HepG2 (cell line): ENCODE results near the gene CAPZB. TPM values are rescaled to one million over a fixed set of nuclear protein-coding genes. Genes with fewer than 3 reads are reported as not detected.

Experiments used
- CHD2 ChIP-seq: IDR thresholded peaks from 2 replicates; pipeline ENCODE4 v1.6.1; 2011; ENCODE audit warnings: low read depth, low read length, improper control_type of control experiment
- DPF2 ChIP-seq: sonication (generic); formaldehyde crosslinking; IDR thresholded peaks from 2 replicates; pipeline ENCODE4 v1.4.0; 2020; ENCODE audit warnings: mild to moderate bottlenecking, low read depth, missing genetic modification reagents, borderline replicate concordance
- GATAD1 ChIP-seq: IDR thresholded peaks from 2 replicates; pipeline ENCODE4 v1.6.1; 2016; ENCODE audit warnings: missing genetic modification reagents, missing compliant biosample characterization
- GATAD2A ChIP-seq: IDR thresholded peaks from 2 replicates; pipeline ENCODE4 v1.6.1; 2016
- ISL2 ChIP-seq: sonication (generic); formaldehyde crosslinking; IDR thresholded peaks from 2 replicates; pipeline ENCODE4 v1.5.0; 2020; ENCODE audit warnings: missing genetic modification reagents
- KLF6 ChIP-seq: IDR thresholded peaks from 2 replicates; pipeline ENCODE4 v1.8.0; 2016; ENCODE audit warnings: missing biosample characterization, missing genetic modification reagents
- MLLT10 ChIP-seq: sonication (generic); formaldehyde crosslinking; IDR thresholded peaks from 2 replicates; pipeline ENCODE4 v1.4.0; 2020; ENCODE audit warnings: missing genetic modification reagents
- NFYC ChIP-seq: IDR thresholded peaks from 2 replicates; pipeline ENCODE4 v1.6.1; 2016; ENCODE audit warnings: missing genetic modification reagents, missing compliant biosample characterization
- NR2F1 ChIP-seq, 2 experiments: fragments of 450-650 bp in 1 of 2; formaldehyde crosslinking in 1 of 2; IDR thresholded peaks; 2 replicates each; pipeline versions ENCODE4 v1.5.0 to v1.6.1; 2016 to 2020; ENCODE audit warnings: mild to moderate bottlenecking in 1 of 2, missing compliant biosample characterization in 1 of 2, missing genetic modification reagents in 1 of 2, moderate library complexity in 1 of 2
- PHF21A ChIP-seq: sonication (generic); formaldehyde crosslinking; IDR thresholded peaks from 2 replicates; pipeline ENCODE4 v1.5.0; 2020; ENCODE audit warnings: mild to moderate bottlenecking, missing genetic modification reagents
- PTBP1 ChIP-seq: fragments of 200-400 bp; formaldehyde crosslinking; IDR thresholded peaks from 2 replicates; pipeline ENCODE4 v1.6.1; 2018; ENCODE audit warnings: low read length, low read depth; ENCODE audit not compliant: poor library complexity, severe bottlenecking
- RBFOX2 ChIP-seq: fragments of 200-400 bp; formaldehyde crosslinking; IDR thresholded peaks from 2 replicates; pipeline ENCODE4 v1.6.1; 2017; ENCODE audit warnings: low read depth, mild to moderate bottlenecking, low read length
- RFXANK ChIP-seq: IDR thresholded peaks from 2 replicates; pipeline ENCODE4 v1.6.1; 2016
- RXRA ChIP-seq: sonication (generic); formaldehyde crosslinking; IDR thresholded peaks from 2 replicates; pipeline ENCODE4 v1.5.1; 2020; ENCODE audit warnings: missing genetic modification reagents
- SATB2 ChIP-seq: sonication (generic); formaldehyde crosslinking; IDR thresholded peaks from 2 replicates; pipeline ENCODE4 v1.5.0; 2020; ENCODE audit warnings: missing genetic modification reagents
- TAF15 ChIP-seq: fragments of 200-400 bp; formaldehyde crosslinking; IDR thresholded peaks from one replicate; pipeline ENCODE4 v1.6.1; 2018; ENCODE audit warnings: mild to moderate bottlenecking, low read depth, low read length; ENCODE audit not compliant: poor library complexity, severe bottlenecking
- YY1 ChIP-seq: IDR thresholded peaks from 2 replicates; pipeline ENCODE4 v1.6.1; 2011; ENCODE audit warnings: low read length, low read depth, moderate library complexity, mild to moderate bottlenecking; ENCODE audit not compliant: insufficient read depth, insufficient replicate concordance
- ZFP37 ChIP-seq: sonication (generic); formaldehyde crosslinking; IDR thresholded peaks from 2 replicates; pipeline ENCODE4 v1.4.0; 2020; ENCODE audit warnings: missing genetic modification reagents, borderline replicate concordance
- ZMYM3 ChIP-seq: sonication (generic); formaldehyde crosslinking; IDR thresholded peaks from 2 replicates; pipeline ENCODE4 v1.5.1; 2020; ENCODE audit warnings: mild to moderate bottlenecking, missing genetic modification reagents
- ZNF317 ChIP-seq: sonication (generic); formaldehyde crosslinking; IDR thresholded peaks from 2 replicates; pipeline ENCODE4 v1.5.0; 2020; ENCODE audit warnings: mild to moderate bottlenecking, missing genetic modification reagents
- ZNF331 ChIP-seq: sonication (generic); formaldehyde crosslinking; IDR thresholded peaks from 2 replicates; pipeline ENCODE4 v1.4.0; 2020; ENCODE audit warnings: missing genetic modification reagents
- ZNF468 ChIP-seq: sonication (generic); formaldehyde crosslinking; IDR thresholded peaks from 2 replicates; pipeline ENCODE4 v1.8.0; 2022; ENCODE audit warnings: mild to moderate bottlenecking, moderate library complexity, missing genetic modification reagents
- ZNF781 ChIP-seq: sonication (generic); formaldehyde crosslinking; IDR thresholded peaks from 2 replicates; pipeline ENCODE4 v1.5.1; 2020; ENCODE audit warnings: borderline replicate concordance, mild to moderate bottlenecking, missing genetic modification reagents; ENCODE audit errors: not compliant biosample characterization
- polyA plus RNA-seq, 8 experiments: library from polyadenylated mRNA; depleted of rRNA in 3 of 8; stranded (reverse) in 7 of 8; unstranded in 1 of 8; fragments of >200 nt; fragmentation: Illumina TruSeq in 4 of 8; extraction: Trizol in 4 of 8; gene quantifications; 2 replicates each; pipeline versions ENCODE4 v1.2.1 to v1.2.3, GENCODE V29; 2011 to 2016; ENCODE audit warnings: low read depth in 4 of 8, missing spikeins in 1 of 8, mixed read lengths in 1 of 8; ENCODE audit not compliant: insufficient read depth in 1 of 8
- total RNA-seq, 5 experiments: library from RNA; depleted of rRNA; stranded (reverse); fragments of >200 nt; fragmentation: Illumina TruSeq; extraction: Trizol; gene quantifications; 2 replicates each; pipeline ENCODE4 v1.2.3, GENCODE V29; 2016; ENCODE audit warnings: low read depth in 1 of 5
- TF ChIP-seq, protein P1 (sequence below): sonication (generic); formaldehyde crosslinking; IDR thresholded peaks from 2 replicates; pipeline ENCODE4 v1.4.0; 2020; ENCODE audit warnings: missing genetic modification reagents
- TF ChIP-seq, protein P2 (sequence below): sonication (generic); formaldehyde crosslinking; IDR thresholded peaks from 2 replicates; pipeline ENCODE4 v1.4.0; 2020; ENCODE audit warnings: missing genetic modification reagents, mild to moderate bottlenecking, borderline replicate concordance
- TF ChIP-seq, protein P3 (sequence below): IDR thresholded peaks from 2 replicates; pipeline ENCODE4 v1.6.1; 2016

Gene CAPZB
- total and polyA plus RNA-seq, 2 of the 13 experiments (the other 11 are each of a cell fraction or from before 2014, with no cell fraction given): 58.9 to 76.9 TPM

GRCh38 chr1:19445417-19446342 lies 39.7 kb downstream of the CAPZB start (continued):
- TF ChIP-seq ZNF781 (CRISPR knock-in tag): no peak
- peak; percentile 59; the same call in 1 of the 2 replicates for TF ChIP-seq ZNF317 (CRISPR knock-in tag)
- peak; percentile 95 to 98 for TF ChIP-seq NR2F1 (CRISPR knock-in tag; IDR thresholded peaks at IDR 0.05)
- TF ChIP-seq KLF6 (CRISPR knock-in tag): no peak
- TF ChIP-seq, protein P1, sequence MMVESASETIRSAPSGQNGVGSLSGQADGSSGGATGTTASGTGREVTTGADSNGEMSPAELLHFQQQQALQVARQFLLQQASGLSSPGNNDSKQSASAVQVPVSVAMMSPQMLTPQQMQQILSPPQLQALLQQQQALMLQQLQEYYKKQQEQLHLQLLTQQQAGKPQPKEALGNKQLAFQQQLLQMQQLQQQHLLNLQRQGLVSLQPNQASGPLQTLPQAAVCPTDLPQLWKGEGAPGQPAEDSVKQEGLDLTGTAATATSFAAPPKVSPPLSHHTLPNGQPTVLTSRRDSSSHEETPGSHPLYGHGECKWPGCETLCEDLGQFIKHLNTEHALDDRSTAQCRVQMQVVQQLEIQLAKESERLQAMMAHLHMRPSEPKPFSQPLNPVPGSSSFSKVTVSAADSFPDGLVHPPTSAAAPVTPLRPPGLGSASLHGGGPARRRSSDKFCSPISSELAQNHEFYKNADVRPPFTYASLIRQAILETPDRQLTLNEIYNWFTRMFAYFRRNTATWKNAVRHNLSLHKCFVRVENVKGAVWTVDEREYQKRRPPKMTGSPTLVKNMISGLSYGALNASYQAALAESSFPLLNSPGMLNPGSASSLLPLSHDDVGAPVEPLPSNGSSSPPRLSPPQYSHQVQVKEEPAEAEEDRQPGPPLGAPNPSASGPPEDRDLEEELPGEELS: peak; percentile 90
- TF ChIP-seq, protein P2, sequence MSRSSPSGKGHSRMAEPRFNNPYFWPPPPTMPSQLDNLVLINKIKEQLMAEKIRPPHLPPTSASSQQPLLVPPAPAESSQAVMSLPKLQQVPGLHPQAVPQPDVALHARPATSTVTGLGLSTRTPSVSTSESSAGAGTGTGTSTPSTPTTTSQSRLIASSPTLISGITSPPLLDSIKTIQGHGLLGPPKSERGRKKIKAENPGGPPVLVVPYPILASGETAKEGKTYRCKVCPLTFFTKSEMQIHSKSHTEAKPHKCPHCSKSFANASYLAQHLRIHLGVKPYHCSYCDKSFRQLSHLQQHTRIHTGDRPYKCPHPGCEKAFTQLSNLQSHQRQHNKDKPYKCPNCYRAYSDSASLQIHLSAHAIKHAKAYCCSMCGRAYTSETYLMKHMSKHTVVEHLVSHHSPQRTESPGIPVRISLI (CRISPR knock-in tag): no peak; the same call in 1 of the 2 replicates
- TF ChIP-seq YY1: peak; percentile 13
- TF ChIP-seq RBFOX2: no peak
- TF ChIP-seq TAF15: no peak
- TF ChIP-seq ZFP37: 0 out of 2 replicates have a peak, but pooled peaks have one; percentile 56
- TF ChIP-seq ZNF468 (CRISPR knock-in tag): no peak
- peak; percentile 93 for TF ChIP-seq GATAD2A
- TF ChIP-seq ZMYM3 (CRISPR knock-in tag): peak; percentile 85
- no peak for TF ChIP-seq CHD2
- TF ChIP-seq MLLT10 (CRISPR knock-in tag): no peak
- TF ChIP-seq ZNF331: peak; percentile 94
- peak; percentile 63; the same call in 1 of the 2 replicates for TF ChIP-seq DPF2 (CRISPR knock-in tag)
- TF ChIP-seq SATB2: no peak
- peak; percentile 47; the same call in 1 of the 2 replicates for TF ChIP-seq GATAD1 (CRISPR knock-in tag)
- no peak for TF ChIP-seq NFYC (CRISPR knock-in tag)
- no peak for TF ChIP-seq PTBP1
- 0 out of 2 replicates have a peak, but pooled peaks have one; percentile 64 for TF ChIP-seq RFXANK (CRISPR knock-in tag)
- TF ChIP-seq ISL2 (CRISPR knock-in tag): peak; percentile 81
- TF ChIP-seq RXRA: peak; percentile 98
- TF ChIP-seq, protein P3, sequence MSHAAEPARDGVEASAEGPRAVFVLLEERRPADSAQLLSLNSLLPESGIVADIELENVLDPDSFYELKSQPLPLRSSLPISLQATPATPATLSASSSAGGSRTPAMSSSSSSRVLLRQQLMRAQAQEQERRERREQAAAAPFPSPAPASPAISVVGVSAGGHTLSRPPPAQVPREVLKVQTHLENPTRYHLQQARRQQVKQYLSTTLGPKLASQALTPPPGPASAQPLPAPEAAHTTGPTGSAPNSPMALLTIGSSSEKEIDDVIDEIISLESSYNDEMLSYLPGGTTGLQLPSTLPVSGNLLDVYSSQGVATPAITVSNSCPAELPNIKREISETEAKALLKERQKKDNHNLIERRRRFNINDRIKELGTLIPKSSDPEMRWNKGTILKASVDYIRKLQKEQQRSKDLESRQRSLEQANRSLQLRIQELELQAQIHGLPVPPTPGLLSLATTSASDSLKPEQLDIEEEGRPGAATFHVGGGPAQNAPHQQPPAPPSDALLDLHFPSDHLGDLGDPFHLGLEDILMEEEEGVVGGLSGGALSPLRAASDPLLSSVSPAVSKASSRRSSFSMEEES (CRISPR knock-in tag): peak; percentile 78; the same call in 1 of the 2 replicates
- TF ChIP-seq PHF21A: peak; percentile 90
